ENCODE measurements around the gene EYS. TPM values are rescaled to one million over a fixed set of nuclear protein-coding genes. Genes with fewer than 3 reads are reported as not detected.

Gene EYS
- total RNA-seq, 4 donors from 2014 or later = 0.12 to 1.4 (median 0.22) TPM

GRCh38 chr6:64717281-64717680 is 989.7 kb downstream of the EYS start:
- TF ChIP-seq CTCF (IDR thresholded peaks at IDR 0.05) = no peak
- ATAC-seq (ENCODE audit: low FRiP score) (no peak), DNase-seq (ENCODE audit: low spot score) (no peak)

GRCh38 chr6:64715624-64716023 is 991.4 kb downstream of the EYS start:
- DNase-seq (ENCODE audit: low spot score) (no peak), ATAC-seq (ENCODE audit: low FRiP score) (no peak)
- TF ChIP-seq CTCF (IDR thresholded peaks at IDR 0.05) = no peak

GRCh38 chr6:64714073-64714472 is 993.0 kb downstream of the EYS start:
- DNase-seq (ENCODE audit: low spot score) (no peak), ATAC-seq (ENCODE audit: low FRiP score) (no peak)
- TF ChIP-seq CTCF (IDR thresholded peaks at IDR 0.05) = no peak

GRCh38 chr6:64713175-64713574 is 993.9 kb downstream of the EYS start:
- DNase-seq (ENCODE audit: low spot score) (no peak), ATAC-seq (ENCODE audit: low FRiP score) (no peak)
- no peak for TF ChIP-seq CTCF (IDR thresholded peaks at IDR 0.05)

- ATAC-seq (ENCODE audit: low FRiP score) = no peak
Observed at GRCh38 chr6:64712606-64713005, 994.4 kb downstream of the EYS start.

GRCh38 chr6:64703922-64704321 is 1003.1 kb downstream of the EYS start:
- no peak for TF ChIP-seq CTCF (IDR thresholded peaks at IDR 0.05)
- ATAC-seq (ENCODE audit: low FRiP score) = no peak
- DNase-seq (ENCODE audit: low spot score) = no peak

More at GRCh38 chr6:64712606-64713005, 994.4 kb downstream of the EYS start:
- DNase-seq (ENCODE audit: low spot score) = no peak
- no peak for TF ChIP-seq CTCF (IDR thresholded peaks at IDR 0.05)

GRCh38 chr6:64696053-64696452 is 1011.0 kb downstream of the EYS start:
- TF ChIP-seq CTCF (IDR thresholded peaks at IDR 0.05) = no peak
- ATAC-seq (ENCODE audit: low FRiP score) = no peak
- DNase-seq (ENCODE audit: low spot score) = no peak

All from omental fat pad (tissue), 4 donors.